K562 treated with DMSO at 1 percent for 48 hours (cell line): ENCODE data around the gene ANXA2R. TPM values are rescaled to one million over a fixed set of nuclear protein-coding genes. Genes with fewer than 3 reads are reported as not detected.

Experiments used
- total RNA-seq: library from RNA; unstranded; fragments of 300-600 nt; gene quantifications from 2 replicates; pipeline ENCODE4 v1.2.3, GENCODE V29; 2022; ENCODE audit warnings: low replicate concordance; ENCODE audit errors: extremely low read depth

The ANXA2R gene, protein sequence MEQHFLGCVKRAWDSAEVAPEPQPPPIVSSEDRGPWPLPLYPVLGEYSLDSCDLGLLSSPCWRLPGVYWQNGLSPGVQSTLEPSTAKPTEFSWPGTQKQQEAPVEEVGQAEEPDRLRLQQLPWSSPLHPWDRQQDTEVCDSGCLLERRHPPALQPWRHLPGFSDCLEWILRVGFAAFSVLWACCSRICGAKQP
- not detected in 2 replicates for total RNA-seq

DNA sequence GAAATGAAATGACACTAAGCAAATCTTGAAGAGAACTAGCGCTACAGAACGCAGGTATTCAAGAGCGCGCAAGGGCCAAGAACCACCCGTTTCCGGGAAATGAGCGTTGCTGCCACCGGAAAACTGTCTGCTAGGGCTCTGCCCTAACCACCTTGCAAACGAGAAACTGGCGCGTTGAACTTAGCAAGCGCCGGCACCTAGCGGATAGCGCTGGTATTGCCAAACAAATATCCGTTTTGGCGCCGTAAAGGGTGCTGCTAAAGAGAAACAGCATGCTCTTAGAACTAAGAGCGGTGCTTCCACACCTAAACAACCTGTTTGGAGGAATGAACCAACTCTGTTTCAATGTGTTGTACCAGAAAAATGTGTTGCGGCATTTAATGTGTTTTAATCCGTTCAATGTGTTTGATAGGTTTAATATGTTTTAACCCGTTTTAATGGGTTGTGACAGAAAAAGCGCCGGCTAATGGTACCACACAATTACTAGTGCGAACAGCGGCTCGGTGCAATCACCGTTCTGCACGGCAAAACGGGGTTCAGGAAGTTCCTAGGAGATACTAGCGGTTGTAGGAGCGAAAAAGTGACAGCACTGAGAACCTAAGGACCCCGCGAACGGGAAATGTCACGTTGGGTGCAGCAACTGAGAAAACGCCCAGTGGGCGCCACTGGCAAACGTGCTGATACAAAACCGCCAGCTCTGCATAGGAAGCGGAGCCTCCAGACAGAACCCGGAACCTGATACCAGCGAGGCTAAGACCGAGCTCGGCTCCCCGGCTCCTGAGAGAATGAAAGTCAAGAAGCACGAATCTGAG is at the start of gene ANXA2R:
Gene ANXA2R, minus strand, starts transcription at position 33 of the 812 bp plus-strand sequence. CDS start 273 bp downstream, outside the sequence.

Other genes starting within 250 kb of the ANXA2R start
- not detected in 2 replicates for gene SELENOP, start 228.4 kb downstream of the ANXA2R start, total RNA-seq
- gene ZNF131, start 80.6 kb upstream of the ANXA2R start, total RNA-seq, result not detected in 2 replicates
- gene NIM1K, start 151.9 kb upstream of the ANXA2R start, total RNA-seq, result not detected in 2 replicates